Inferior parietal cortex (tissue), 1 donor: ENCODE results near the gene CALB2.

Experiments
- DNase-seq: peaks from one replicate; pipeline ENCODE4 v3.0.0-alpha.2; 2016; ENCODE audit errors: extremely low spot score

Gene CALB2

GRCh38 chr16:71387045-71387871 lies 28.7 kb downstream of the CALB2 start:
- no peak for DNase-seq

GRCh38 chr16:71389330-71389729 lies 30.8 kb downstream of the CALB2 start:
- no peak for DNase-seq

GRCh38 chr16:71396594-71396993 lies 38.1 kb downstream of the CALB2 start:
- DNase-seq = no peak

- DNase-seq = no peak
Measured at GRCh38 chr16:71399801-71400563, 41.5 kb downstream of the CALB2 start.

GRCh38 chr16:71402007-71402406 lies 43.5 kb downstream of the CALB2 start:
- no peak for DNase-seq

GRCh38 chr16:71402674-71403073 lies 44.2 kb downstream of the CALB2 start:
- no peak for DNase-seq

GRCh38 chr16:71404364-71404763 lies 45.8 kb downstream of the CALB2 start:
- no peak for DNase-seq

- DNase-seq = no peak
Measured at GRCh38 chr16:71406316-71406715, 47.8 kb downstream of the CALB2 start.

GRCh38 chr16:71406724-71407123 lies 48.2 kb downstream of the CALB2 start:
- no peak for DNase-seq

- DNase-seq = no peak
Measured at GRCh38 chr16:71407731-71408130, 49.2 kb downstream of the CALB2 start.

GRCh38 chr16:71408536-71408935 lies 50.0 kb downstream of the CALB2 start:
- DNase-seq = no peak

- no peak for DNase-seq
Measured at GRCh38 chr16:71409011-71409775, 50.7 kb downstream of the CALB2 start.

GRCh38 chr16:71410146-71410545 lies 51.6 kb downstream of the CALB2 start:
- DNase-seq = no peak

- DNase-seq = peak; percentile 88
Measured at GRCh38 chr16:71412270-71413160, 54.0 kb downstream of the CALB2 start.

- no peak for DNase-seq
Measured at GRCh38 chr16:71413341-71413740, 54.8 kb downstream of the CALB2 start.

- DNase-seq = no peak
Measured at GRCh38 chr16:71414038-71414437, 55.5 kb downstream of the CALB2 start.

GRCh38 chr16:71421911-71422310 lies 63.4 kb downstream of the CALB2 start:
- no peak for DNase-seq

- DNase-seq = no peak
Measured at GRCh38 chr16:71423016-71423415, 64.5 kb downstream of the CALB2 start.

GRCh38 chr16:71423865-71424264 lies 65.3 kb downstream of the CALB2 start:
- DNase-seq = no peak

GRCh38 chr16:71424626-71425025 lies 66.1 kb downstream of the CALB2 start:
- DNase-seq = no peak

- DNase-seq = no peak
Measured at GRCh38 chr16:71425746-71426068, 67.2 kb downstream of the CALB2 start.
